GM06990 (cell line): Measurements from ENCODE around the gene PSMB2.

Experiments
- DNase-seq: peaks from one replicate; pipeline ENCODE4 v3.0.0-alpha.2; 2011; ENCODE audit not compliant: insufficient read length; ENCODE audit errors: extremely low read depth
- H3K27me3 ChIP-seq: replicated peaks from 2 replicates; pipeline ENCODE4 v1.6.0; 2011; ENCODE audit warnings: low read length; ENCODE audit not compliant: control insufficient read depth, insufficient read depth
- H3K36me3 ChIP-seq: 2 replicates; pipeline ENCODE4 v1.5.1; 2011; ENCODE audit warnings: low read length; ENCODE audit not compliant: control insufficient read depth, insufficient read depth
- H3K4me3 ChIP-seq: replicated peaks from 2 replicates; pipeline ENCODE4 v1.5.1; 2011; ENCODE audit warnings: low read depth, mild to moderate bottlenecking, control low read depth, low read length
- TF ChIP-seq, protein P1 (sequence below): IDR thresholded peaks from 2 replicates; pipeline ENCODE4 v1.5.1; 2011; ENCODE audit warnings: low read length, control low read depth, mild to moderate bottlenecking, inconsistent platforms; ENCODE audit not compliant: insufficient read depth, poor library complexity, severe bottlenecking

PSMB2 gene

DNA sequence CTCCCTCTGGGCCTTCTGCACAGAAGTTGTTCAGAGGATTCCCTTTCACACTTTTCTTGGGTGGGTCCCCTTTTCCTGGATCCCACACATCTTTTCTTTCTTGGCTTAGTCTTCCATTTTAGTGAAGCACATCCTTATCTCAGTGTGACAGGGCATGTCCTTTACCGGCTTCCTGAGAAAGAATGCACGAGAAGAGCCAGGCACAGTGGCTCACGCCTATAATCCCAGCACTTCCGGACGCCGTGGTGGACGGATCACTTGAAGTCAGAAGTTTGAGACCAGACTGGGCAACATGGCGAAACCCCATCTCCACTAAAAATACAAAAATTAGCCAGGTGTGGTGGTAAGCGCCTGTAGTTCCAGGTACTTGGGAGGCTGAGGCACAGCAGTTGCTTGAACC is 22.1 kb upstream of the PSMB2 start:
- Histone ChIP-seq H3K27me3 (no peaks in the 10 kb centered on the region; the same call in 1 of the 2 replicates), H3K4me3 (no peak overlapping the region), H3K36me3 (no peaks in the 10 kb centered on the region)
- TF ChIP-seq, protein P1, sequence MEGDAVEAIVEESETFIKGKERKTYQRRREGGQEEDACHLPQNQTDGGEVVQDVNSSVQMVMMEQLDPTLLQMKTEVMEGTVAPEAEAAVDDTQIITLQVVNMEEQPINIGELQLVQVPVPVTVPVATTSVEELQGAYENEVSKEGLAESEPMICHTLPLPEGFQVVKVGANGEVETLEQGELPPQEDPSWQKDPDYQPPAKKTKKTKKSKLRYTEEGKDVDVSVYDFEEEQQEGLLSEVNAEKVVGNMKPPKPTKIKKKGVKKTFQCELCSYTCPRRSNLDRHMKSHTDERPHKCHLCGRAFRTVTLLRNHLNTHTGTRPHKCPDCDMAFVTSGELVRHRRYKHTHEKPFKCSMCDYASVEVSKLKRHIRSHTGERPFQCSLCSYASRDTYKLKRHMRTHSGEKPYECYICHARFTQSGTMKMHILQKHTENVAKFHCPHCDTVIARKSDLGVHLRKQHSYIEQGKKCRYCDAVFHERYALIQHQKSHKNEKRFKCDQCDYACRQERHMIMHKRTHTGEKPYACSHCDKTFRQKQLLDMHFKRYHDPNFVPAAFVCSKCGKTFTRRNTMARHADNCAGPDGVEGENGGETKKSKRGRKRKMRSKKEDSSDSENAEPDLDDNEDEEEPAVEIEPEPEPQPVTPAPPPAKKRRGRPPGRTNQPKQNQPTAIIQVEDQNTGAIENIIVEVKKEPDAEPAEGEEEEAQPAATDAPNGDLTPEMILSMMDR = no peak
- no peak for DNase-seq

DNA sequence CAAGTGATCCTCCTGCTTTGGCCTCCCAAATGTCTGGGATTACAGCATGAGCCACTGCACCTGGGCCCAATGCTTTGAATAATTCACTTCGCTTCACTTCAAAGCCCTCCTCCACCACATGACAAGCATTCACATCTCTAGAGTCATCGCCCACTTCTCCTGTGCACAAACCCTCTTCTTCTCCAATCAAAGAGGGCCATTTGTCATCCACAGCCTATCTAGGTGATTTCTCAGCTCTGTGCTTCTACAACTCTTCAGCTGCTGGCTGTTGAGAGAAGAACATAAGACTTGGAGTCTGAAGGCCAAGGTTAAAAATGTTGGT is 20.1 kb upstream of the PSMB2 start:
- no peak for DNase-seq
- no peaks in the 10 kb centered on the region; the same call in 1 of the 2 replicates for H3K27me3 ChIP-seq
- no peak overlapping the region for H3K4me3 ChIP-seq
- TF ChIP-seq, protein P1 = no peak
- no peaks in the 10 kb centered on the region for H3K36me3 ChIP-seq

DNA sequence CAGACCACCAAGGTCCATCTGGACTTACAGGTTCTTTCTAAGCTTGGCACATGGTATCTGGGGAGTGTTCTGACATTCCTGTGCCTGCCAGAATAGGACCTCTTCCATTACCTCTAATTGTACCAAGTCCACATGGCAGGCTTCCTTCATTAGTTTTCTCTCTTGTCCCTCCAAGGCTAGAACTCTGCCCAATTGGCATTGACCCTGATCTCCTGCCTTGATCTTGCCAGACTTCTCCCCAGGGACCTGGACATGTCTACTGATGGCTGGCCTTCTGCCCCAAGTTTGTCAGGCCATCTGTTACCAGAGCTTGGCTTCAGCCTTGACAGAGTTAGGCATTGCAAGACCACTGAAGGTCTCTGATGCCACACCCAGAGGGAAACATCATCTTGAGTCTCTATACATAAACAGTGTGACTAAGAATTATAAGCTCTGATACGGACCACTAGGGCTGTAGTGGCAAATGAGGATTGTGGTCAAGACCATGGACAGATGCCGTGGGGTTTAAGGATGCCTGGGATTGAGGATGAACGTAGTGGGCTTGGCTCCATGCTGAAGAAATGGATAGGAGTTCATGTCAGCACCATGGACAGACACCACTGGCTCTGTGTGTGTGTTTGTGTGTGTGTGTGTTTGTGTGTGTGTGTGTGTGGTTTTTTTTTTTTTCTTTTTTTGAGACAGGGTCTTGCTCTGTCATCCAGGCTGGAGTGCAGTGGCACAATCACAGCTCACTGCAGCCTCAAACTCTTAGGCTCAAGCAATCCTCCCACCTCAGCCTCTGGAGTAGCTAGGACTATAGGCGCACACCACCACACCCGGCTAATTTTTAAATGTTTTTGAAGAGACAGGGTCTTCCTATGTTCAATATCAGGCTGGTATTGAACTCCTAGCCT is 19.5 kb upstream of the PSMB2 start:
- DNase-seq = no peak
- Histone ChIP-seq H3K4me3 (no peak overlapping the region), H3K36me3 (no peaks in the 10 kb centered on the region)

DNA sequence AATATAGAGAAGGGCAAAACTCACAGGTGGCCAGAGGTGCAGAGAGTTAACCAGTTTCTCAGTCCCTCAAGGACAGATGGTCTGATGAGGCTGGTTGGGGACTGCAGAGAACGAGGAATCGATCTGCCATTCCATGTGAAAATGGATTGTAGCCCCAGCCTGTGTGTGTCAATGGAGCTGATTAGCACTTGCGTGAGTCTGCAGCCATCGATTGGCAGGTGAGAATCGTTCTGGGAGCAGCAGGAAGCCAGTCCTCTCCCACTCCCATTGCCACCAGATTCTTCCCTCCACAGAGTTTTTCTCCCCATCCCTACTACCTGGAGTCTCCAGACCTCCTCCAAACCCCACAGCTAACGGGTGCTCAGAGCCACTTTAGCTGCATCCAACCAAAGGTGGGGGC is 18.3 kb upstream of the PSMB2 start:
- Histone ChIP-seq H3K36me3 (no peaks in the 10 kb centered on the region), H3K27me3 (no peaks in the 10 kb centered on the region), H3K4me3 (no peak overlapping the region)
- no peak for DNase-seq
- TF ChIP-seq, protein P1 = no peak

More for the DNA sequence above, 19.5 kb upstream of the PSMB2 start:
- TF ChIP-seq, protein P1 = no peak
- H3K27me3 ChIP-seq = no peaks in the 10 kb centered on the region

DNA sequence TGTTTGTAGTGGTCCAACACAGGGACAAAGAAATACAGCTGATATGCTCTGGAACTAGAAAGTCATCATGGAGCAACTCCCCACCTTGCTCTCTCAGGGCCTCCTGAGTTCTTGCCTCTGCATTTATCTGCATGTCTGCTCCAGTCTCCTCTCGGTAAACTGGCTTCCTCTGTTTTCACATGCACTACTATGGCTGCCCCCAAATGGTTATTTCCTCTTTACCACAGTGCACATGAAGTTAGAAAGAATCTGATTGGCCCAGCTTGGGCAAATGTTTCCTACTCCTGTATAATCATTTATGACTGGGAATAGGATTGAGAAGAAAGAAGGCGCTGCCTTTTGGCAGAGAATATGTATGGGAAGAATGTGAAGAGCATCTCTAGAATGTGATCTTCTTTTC is 16.5 kb upstream of the PSMB2 start:
- H3K4me3 ChIP-seq = no peak overlapping the region

More for the DNA sequence above, 16.5 kb upstream of the PSMB2 start:
- Histone ChIP-seq H3K27me3 (no peaks in the 10 kb centered on the region), H3K36me3 (no peaks in the 10 kb centered on the region)
- DNase-seq = no peak
- TF ChIP-seq, protein P1 = no peak
